K562 treated with DMSO at 1 percent for 48 hours (cell line): Measurements from ENCODE around the gene ASGR2. TPM values are rescaled to one million over a fixed set of nuclear protein-coding genes. Genes with fewer than 3 reads are reported as not detected.

Source experiments
- total RNA-seq: library from RNA; unstranded; fragments of 300-600 nt; gene quantifications from 2 replicates; pipeline ENCODE4 v1.2.3, GENCODE V29; 2022; ENCODE audit warnings: low replicate concordance; ENCODE audit errors: extremely low read depth

The ASGR2 gene
- total RNA-seq = not detected in 2 replicates

DNA sequence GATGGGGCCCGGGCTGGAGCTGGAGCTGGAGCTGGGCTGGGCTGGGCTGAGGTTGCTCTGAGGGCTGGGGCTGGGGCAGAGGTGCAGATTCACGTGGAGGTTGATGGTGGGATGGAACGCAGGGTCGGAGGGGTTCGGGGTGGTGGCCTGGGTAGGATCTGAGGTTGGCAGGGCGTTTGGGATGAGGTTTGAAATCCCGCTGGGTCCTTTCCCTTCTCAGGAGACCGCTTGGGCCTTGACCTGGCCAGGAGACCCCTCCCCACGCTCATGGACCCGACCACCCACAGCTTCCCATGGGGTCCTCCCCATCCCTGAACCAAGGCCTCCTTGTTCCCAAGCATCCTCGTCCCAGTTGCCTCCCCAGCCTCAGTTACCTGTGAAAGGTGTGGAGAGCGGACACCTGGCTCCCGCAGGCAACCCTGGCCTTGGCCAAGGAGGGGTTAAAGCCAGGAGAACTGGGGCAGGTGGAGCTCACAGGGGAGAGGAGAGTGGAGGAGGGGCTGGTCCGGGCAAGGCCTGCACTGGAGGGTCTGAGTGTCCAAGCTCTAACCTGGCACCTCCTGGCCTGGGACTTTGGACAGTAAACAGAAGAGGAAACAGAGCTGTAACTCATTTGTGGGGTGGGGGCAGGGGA, at the start of gene ASGR2:
ASGR2 (minus strand) TSS at position 582 of the 634 bp plus-strand sequence. CDS start 582 bp downstream, outside the sequence.

GRCh38 chr17:7079581-7080455, 34.8 kb downstream of the ASGR2 start, which contains the start of gene CLEC10A:
Gene CLEC10A (minus strand): TSS chr17:7080251. CDS start chr17:7078812, 1,439 bp downstream.

Other genes starting within 250 kb of the ASGR2 start
- not detected in 2 replicates for gene ALOX12, start 118.8 kb downstream of the ASGR2 start, total RNA-seq
- gene RNASEK, start 102.2 kb downstream of the ASGR2 start, total RNA-seq = not detected in 2 replicates
- not detected in 2 replicates for gene BCL6B, start 91.8 kb downstream of the ASGR2 start, total RNA-seq
- not detected in 2 replicates for gene SLC16A13, start 78.8 kb downstream of the ASGR2 start, total RNA-seq
- not detected in 2 replicates for gene SLC16A11, start 70.7 kb downstream of the ASGR2 start, total RNA-seq
- not detected in 2 replicates for gene CLEC10A, start 34.6 kb downstream of the ASGR2 start, total RNA-seq
- gene ASGR1, start 64.5 kb upstream of the ASGR2 start, total RNA-seq = not detected in 2 replicates
- not detected in 2 replicates for gene DLG4, start 105.0 kb upstream of the ASGR2 start, total RNA-seq
- 648 TPM in 1 of 2 replicates, not detected in the other for gene ACADVL, start 105.1 kb upstream of the ASGR2 start, total RNA-seq
- not detected in 2 replicates for gene DVL2, start 119.7 kb upstream of the ASGR2 start, total RNA-seq
- not detected in 2 replicates for gene PHF23, start 124.6 kb upstream of the ASGR2 start, total RNA-seq
- not detected in 2 replicates for gene GABARAP, start 127.6 kb upstream of the ASGR2 start, total RNA-seq
- gene CTDNEP1, start 136.9 kb upstream of the ASGR2 start, total RNA-seq = not detected in 2 replicates
- gene ELP5, start 137.4 kb upstream of the ASGR2 start, total RNA-seq = not detected in 2 replicates
- gene CLDN7, start 147.7 kb upstream of the ASGR2 start, total RNA-seq = not detected in 2 replicates
- gene SLC2A4, start 166.9 kb upstream of the ASGR2 start, total RNA-seq = not detected in 2 replicates
- not detected in 2 replicates for gene YBX2, start 179.8 kb upstream of the ASGR2 start, total RNA-seq
- gene EIF5A, start 192.8 kb upstream of the ASGR2 start, total RNA-seq = 875 TPM in 1 of 2 replicates, not detected in the other
- gene GPS2, start 200.5 kb upstream of the ASGR2 start, total RNA-seq = not detected in 2 replicates
- gene NEURL4, start 214.5 kb upstream of the ASGR2 start, total RNA-seq = not detected in 2 replicates
- gene ACAP1, start 221.7 kb upstream of the ASGR2 start, total RNA-seq = not detected in 2 replicates
- not detected in 2 replicates for gene KCTD11, start 237.3 kb upstream of the ASGR2 start, total RNA-seq
- gene TMEM95, start 240.3 kb upstream of the ASGR2 start, total RNA-seq = not detected in 2 replicates